HG03378 (cell line): Measurements from ENCODE around the gene INHBE.
"Not testable (repeated sequence)": the region's sequence is repeated elsewhere in the genome, so short reads cannot be mapped to it uniquely, and the experiment has no call there.

Source experiments
- ATAC-seq: cut with Tn5 transposase; IDR thresholded peaks from one replicate; pipeline ENCODE4 v1.9.1; 2021; ENCODE audit warnings: mild to moderate bottlenecking, moderate library complexity; ENCODE audit not compliant: unreplicated experiment

Gene INHBE

GRCh38 chr12:57454566-57455373, at the start of gene INHBE:
TSS of gene INHBE (plus strand) at chr12:57455307. CDS start at chr12:57455537, 230 bp downstream.
- no peak for ATAC-seq

GRCh38 chr12:57410534-57410933, 44.6 kb upstream of the INHBE start:
- ATAC-seq: no peak

GRCh38 chr12:57414160-57414559, 40.9 kb upstream of the INHBE start:
- not testable (repeated sequence) for ATAC-seq

GRCh38 chr12:57415088-57415487, 40.0 kb upstream of the INHBE start:
- ATAC-seq: no peak

- ATAC-seq: no peak
These were observed 38.8 kb upstream of the INHBE start for GRCh38 chr12:57416039-57416996.

- ATAC-seq: no peak
These were observed 36.9 kb upstream of the INHBE start for GRCh38 chr12:57418255-57418654.

GRCh38 chr12:57419495-57419894, 35.6 kb upstream of the INHBE start:
- no peak for ATAC-seq

GRCh38 chr12:57420482-57420881, 34.6 kb upstream of the INHBE start:
- ATAC-seq: no peak

GRCh38 chr12:57426948-57427347, 28.2 kb upstream of the INHBE start:
- not testable (repeated sequence) for ATAC-seq

GRCh38 chr12:57428965-57429364, 26.1 kb upstream of the INHBE start:
- ATAC-seq: no peak

- no peak for ATAC-seq
These were observed 25.5 kb upstream of the INHBE start for GRCh38 chr12:57429473-57430111.

- no peak for ATAC-seq
These were observed 24.8 kb upstream of the INHBE start for GRCh38 chr12:57430112-57430930.

- peak; percentile 81 for ATAC-seq
These were observed 24.1 kb upstream of the INHBE start, which contains the start of gene R3HDM2 for GRCh38 chr12:57430931-57431566. TSS of gene R3HDM2 (minus strand) at chr12:57431043. CDS start at chr12:57310428, 120,615 bp downstream.

GRCh38 chr12:57431654-57432188, 23.4 kb upstream of the INHBE start:
- ATAC-seq: no peak

GRCh38 chr12:57433370-57433769, 21.7 kb upstream of the INHBE start:
- no peak for ATAC-seq

GRCh38 chr12:57434517-57435223, 20.4 kb upstream of the INHBE start, which contains the start of gene INHBC:
TSS of gene INHBC (plus strand) at chr12:57434784. CDS start at chr12:57434887, 103 bp downstream.
- ATAC-seq: no peak

GRCh38 chr12:57435293-57435692, 19.8 kb upstream of the INHBE start:
- ATAC-seq: no peak

- no peak for ATAC-seq
These were observed 16.7 kb upstream of the INHBE start for GRCh38 chr12:57438400-57438799.
